HG03025 (cell line): ENCODE data around the gene SRCAP.
A peak's percentile ranks its signal among the peaks of the same experiment; 100 is the strongest.

Source experiments
- ATAC-seq: cut with Tn5 transposase; IDR thresholded peaks from one replicate; pipeline ENCODE4 v1.9.1; 2021; ENCODE audit warnings: mild to moderate bottlenecking, moderate library complexity; ENCODE audit not compliant: unreplicated experiment, low FRiP score

SRCAP gene

GRCh38 chr16:30728321-30728720 lies 29.4 kb downstream of the SRCAP start:
- ATAC-seq, result no peak

GRCh38 chr16:30728899-30729672 lies 30.1 kb downstream of the SRCAP start:
- no peak for ATAC-seq

DNA sequence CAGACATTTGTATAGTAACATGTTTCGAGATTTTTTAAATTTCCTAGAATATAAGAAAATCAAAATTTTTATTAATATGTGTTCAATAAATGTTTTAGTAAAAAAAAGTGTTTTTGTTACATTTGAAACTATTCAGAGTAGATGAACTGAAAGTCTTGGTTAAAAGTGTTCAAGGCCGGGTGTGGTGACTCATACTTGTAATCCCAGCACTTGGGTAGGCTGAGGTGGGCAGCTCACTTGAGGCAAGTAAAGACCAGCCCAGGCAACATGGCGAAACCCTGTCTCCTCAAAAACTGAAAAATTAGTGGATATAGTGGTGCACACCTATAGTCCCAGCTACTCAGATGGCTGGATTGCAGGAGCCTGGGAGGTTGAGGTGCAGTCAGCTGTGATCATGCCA lies 32.4 kb downstream of the SRCAP start:
- no peak for ATAC-seq

DNA sequence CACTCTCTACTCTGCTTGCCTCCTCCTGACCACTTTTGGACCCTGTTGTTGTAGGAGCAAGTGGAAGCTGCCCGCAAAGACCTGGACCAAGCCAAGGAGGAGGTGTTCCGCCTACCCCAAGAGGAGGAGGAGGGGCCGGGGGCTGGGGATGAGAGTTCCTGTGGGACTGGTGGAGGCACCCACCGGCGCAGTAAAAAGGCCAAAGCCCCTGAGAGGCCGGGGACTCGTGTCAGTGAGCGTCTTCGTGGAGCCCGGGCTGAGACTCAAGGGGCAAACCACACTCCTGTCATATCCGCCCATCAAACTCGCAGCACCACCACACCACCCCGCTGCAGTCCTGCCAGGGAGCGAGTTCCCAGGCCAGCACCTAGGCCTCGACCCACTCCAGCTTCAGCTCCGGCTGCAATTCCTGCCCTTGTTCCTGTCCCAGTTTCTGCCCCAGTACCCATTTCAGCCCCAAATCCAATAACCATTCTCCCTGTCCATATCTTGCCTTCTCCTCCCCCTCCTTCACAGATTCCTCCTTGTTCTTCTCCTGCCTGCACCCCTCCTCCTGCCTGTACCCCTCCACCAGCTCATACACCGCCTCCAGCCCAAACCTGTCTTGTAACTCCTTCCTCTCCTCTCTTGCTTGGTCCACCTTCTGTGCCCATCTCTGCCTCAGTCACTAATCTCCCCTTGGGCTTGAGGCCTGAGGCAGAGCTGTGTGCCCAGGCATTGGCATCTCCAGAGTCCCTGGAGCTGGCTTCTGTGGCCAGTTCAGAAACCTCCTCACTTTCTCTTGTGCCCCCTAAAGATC lies 38.2 kb downstream of the SRCAP start:
- no peak for ATAC-seq

GRCh38 chr16:30737794-30738648 lies 39.0 kb downstream of the SRCAP start:
- ATAC-seq, result no peak

DNA sequence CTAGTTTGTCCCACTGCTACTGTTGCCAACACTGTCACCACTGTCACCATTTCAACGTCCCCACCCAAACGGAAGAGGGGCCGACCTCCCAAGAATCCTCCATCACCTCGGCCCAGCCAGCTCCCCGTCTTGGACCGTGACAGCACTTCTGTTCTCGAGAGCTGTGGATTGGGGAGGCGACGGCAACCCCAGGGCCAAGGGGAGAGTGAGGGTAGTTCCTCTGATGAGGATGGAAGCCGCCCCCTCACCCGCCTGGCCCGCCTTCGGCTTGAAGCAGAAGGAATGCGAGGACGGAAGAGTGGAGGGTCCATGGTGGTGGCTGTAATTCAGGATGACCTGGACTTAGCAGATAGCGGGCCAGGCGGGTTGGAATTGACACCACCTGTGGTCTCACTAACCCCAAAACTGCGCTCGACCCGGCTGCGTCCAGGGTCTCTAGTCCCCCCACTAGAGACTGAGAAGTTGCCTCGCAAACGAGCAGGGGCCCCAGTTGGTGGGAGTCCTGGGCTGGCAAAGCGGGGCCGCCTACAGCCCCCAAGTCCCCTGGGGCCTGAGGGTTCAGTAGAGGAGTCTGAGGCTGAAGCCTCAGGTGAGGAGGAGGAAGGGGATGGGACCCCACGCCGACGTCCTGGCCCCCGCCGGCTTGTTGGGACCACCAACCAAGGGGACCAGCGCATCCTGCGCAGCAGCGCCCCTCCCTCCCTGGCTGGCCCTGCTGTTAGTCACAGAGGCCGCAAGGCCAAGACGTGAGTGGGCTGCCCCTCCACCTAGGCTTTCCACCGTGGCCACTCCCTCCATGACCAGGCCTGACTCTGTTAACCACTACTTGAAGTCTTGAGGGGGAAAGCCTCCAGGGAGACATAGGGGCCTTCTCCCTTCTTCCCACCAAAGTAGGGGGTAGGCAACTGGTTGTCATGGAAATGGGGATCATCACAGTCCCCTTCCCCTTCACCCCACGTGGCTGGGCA lies 40.3 kb downstream of the SRCAP start:
- no peak for ATAC-seq

DNA sequence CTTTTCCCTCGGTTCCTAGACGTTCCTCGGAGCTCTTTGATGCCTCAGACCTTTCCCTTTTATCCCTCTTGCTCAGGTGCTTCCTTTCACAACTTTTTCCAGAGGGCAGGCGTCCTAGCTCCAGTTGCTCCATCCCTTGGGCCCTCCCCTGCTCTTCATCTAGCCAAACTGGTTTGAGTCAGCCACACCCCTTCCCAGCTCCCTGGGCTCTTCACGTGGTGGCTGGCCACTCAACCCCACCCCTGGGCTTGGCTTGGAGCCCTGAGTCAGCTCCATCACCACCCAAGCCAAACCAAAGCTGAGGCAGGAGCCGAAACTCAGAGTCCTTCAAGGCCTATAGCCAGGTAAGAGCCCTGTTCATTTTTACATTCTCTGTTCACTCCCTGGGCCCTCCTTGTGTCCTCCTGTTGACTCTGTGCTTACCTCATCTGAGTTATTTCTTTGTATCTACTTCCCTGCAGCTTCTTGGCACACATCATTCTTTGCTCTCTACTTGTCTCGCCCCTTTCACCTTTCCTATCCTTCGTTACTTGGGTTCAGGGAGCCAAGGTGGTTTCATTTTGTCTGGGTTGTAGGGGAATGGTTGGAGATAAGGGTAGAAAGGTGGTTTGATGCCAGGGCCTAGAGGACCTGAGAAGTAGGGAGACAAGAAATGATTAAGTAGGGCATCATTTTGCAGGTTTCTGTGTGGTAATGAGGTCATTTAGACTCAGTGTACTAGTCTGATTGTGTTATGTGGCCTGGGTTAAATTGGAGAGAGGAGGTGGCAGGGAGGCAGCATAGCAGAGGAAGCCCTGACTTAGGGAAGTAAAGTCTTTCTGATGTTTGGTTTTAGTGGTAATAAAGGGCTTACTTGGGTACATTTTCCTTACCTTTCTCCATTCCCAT lies 41.6 kb downstream of the SRCAP start:
- ATAC-seq, result no peak

DNA sequence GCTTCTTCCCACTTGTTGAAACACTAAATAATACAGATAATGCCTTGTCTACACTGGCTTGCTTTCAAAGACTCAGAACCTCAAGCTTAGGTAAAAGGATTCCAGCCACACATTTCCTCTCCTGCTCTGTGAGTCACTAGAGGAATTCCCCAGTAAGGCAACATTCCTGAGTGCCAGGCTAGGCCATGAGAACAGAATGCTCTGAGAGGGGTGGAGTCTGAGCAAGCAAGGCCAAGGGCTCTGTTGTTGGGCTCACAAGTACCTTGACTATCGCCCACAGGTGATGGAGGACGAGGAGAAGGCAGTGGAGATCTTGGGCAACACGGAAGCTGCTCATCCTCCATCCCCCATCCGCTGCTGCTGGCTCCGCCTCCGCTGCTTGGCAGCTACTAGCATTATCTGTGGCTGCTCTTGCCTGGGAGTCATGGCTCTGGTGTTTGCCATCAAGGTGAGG lies 42.5 kb downstream of the SRCAP start:
- ATAC-seq, result no peak

GRCh38 chr16:30743716-30744115 lies 44.7 kb downstream of the SRCAP start:
- no peak for ATAC-seq

DNA sequence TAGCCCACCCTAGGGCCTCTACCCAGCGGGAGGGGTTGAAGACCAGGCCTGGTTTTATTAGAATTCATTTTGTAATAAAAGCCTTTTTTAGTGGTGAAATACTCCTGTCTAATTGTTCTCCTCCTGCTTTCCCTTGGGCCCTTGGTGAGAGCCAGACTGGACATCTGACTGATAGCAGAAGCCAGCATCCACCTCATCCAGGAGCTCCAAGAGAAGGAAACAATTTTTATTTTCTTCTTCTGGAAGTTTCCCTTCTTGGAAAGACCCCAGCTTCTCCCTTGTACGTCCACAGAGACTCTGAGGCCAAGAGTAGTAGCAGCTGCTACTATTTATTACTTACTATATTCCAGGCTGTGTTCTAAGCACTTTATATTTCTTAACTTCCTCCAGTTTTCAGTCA lies 45.2 kb downstream of the SRCAP start:
- ATAC-seq, result no peak

DNA sequence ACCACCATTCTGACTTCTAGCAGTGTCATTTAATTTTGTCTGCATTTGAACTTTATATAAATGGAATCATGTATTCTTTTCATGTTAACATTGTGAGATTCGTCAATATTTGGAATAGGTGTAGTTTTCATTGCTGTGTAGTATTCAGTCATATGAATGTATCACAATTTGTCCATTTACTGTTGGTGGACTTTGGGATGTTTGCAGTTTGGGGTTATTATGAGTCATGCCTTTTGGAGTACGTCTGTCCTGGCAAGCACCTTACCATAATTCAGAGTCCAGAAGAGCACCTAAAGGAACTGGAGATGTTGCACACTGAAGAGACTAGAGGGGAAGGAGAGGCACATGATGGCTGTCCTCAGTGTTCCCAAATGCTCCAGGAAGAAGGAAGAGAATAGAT lies 46.1 kb downstream of the SRCAP start:
- ATAC-seq, result no peak

DNA sequence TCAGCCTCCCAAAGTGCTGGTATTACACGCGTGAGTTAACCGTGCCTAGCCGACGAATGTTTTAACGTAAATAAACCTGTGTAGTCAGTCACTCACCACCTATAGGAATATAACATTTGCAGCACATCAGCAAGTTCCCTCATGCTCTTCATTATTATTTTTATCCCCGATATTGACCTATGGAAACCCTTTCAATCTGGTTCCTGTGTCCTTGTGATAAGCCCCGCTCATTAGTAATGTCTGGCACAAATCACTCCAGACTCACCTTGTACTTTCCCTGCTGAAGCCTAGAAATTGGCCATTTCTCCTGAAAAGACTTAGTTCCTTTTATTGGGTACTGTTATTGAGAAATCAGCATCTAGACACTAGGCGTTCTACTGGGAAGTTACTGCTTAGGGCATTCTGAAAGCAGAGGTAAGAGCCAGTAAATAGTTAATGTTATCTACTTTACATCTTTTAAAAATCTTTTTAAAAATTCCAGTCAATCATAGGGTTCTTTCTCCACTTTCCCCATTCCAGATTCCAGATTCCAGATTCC lies 47.7 kb downstream of the SRCAP start:
- ATAC-seq, result no peak

GRCh38 chr16:30747331-30747730 lies 48.4 kb downstream of the SRCAP start:
- no peak for ATAC-seq

DNA sequence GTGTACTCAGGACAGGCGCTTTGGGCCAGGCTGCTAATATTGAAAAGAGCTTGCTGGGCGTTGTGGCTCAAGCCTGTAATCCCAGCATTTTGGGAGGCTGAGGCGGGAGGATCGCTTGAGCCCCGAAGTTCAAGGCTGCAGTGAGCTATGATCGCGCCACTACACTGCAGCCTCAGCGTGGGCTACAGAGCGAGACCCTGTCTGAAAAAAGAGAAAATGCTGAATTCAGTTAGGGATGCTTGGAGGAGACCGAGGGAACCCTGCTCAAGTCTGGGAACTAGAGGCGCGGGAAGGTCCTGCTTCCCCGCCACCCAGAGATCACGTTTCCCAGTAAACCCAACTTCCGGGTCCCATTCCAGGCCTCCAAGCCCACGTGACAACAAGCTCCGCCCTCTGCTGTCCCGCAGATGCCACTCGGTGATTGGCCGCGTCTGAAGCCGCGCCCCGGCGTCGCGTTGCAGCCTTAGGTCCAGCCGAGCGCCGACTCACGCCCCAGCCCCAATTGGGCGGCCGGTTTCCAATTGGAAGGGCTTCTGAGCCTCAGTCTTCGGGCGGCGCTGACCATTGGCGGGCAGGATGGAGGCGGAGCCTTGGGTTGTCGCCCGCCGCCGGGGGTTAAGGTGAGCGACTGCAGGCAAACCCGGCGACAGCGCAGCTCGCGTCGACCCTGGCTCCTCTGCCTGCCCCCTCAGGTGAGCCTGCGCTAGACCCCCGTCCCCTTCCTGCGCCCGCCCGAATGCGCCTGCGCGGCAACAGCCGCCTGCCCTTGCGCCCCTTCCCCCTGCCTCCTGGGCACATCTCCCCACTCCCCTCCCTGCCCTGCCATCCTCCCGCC lies 49.0 kb downstream of the SRCAP start, which contains the start of gene PHKG2:
Gene PHKG2 (plus strand): TSS at position 627 of the 835 bp plus-strand sequence. CDS start 396 bp downstream, outside the sequence.
- ATAC-seq, result peak; percentile 91

DNA sequence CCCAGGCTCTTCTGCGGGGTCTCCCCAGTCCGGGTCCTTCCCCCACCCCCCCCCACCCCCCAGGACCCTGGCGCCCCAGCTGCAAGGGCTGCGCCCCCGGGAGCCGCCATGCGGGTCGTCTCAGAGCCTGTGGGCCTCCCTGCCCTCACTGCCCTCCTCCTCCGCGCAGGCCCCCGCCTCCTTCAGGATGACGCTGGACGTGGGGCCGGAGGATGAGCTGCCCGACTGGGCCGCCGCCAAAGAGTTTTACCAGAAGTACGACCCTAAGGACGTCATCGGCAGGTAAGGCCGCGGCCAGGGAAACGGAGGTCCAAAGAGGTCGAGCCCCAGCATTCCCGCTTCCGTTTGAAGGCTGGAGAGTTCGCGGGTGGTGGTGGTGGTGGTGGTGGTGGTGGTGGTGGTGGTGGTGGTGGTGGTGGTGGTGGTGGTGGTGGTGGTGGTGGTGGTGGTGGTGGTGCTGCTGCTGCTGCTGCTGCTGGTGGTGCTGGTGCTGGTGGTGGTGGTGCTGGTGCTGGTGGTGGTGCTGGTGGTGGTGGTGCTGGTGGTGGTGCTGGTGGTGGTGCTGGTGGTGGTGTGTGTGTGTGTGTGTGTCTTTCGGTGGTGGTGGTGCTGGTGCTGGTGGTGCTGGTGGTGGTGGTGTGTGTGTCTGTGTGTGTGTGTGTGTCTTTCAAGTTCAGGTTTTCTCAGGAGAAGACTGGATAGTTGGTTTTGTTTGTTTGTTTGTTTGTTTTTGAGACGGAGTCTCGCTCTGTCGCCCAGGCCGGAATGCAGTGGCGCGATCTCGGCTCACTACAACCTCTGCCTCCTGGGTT lies 49.9 kb downstream of the SRCAP start:
- ATAC-seq, result peak; percentile 21

DNA sequence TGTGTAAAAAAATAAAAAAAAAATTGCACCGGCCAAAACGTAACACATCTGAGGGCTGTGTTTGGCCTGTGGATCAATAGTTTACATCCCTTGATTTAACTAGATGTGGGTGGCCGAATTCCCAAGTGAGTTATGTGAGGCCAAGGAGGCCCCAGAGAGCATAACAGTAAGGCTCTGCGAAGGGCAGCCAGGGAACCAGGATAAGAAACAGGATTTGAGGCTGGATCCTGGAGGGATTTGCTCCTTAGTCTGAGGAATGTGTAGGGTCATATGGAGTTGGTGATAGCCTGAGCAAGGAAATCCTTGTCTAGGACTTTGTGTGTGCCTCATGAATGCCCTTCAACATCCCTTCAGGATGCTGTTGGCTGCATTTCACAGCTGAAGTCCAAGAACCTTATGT lies 51.2 kb downstream of the SRCAP start:
- no peak for ATAC-seq
